ENCODE results near the gene SIPA1.
A peak's percentile ranks its signal among the peaks of the same experiment; 100 is the strongest.

Gene SIPA1, protein sequence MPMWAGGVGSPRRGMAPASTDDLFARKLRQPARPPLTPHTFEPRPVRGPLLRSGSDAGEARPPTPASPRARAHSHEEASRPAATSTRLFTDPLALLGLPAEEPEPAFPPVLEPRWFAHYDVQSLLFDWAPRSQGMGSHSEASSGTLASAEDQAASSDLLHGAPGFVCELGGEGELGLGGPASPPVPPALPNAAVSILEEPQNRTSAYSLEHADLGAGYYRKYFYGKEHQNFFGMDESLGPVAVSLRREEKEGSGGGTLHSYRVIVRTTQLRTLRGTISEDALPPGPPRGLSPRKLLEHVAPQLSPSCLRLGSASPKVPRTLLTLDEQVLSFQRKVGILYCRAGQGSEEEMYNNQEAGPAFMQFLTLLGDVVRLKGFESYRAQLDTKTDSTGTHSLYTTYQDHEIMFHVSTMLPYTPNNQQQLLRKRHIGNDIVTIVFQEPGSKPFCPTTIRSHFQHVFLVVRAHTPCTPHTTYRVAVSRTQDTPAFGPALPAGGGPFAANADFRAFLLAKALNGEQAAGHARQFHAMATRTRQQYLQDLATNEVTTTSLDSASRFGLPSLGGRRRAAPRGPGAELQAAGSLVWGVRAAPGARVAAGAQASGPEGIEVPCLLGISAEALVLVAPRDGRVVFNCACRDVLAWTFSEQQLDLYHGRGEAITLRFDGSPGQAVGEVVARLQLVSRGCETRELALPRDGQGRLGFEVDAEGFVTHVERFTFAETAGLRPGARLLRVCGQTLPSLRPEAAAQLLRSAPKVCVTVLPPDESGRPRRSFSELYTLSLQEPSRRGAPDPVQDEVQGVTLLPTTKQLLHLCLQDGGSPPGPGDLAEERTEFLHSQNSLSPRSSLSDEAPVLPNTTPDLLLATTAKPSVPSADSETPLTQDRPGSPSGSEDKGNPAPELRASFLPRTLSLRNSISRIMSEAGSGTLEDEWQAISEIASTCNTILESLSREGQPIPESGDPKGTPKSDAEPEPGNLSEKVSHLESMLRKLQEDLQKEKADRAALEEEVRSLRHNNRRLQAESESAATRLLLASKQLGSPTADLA

DNA sequence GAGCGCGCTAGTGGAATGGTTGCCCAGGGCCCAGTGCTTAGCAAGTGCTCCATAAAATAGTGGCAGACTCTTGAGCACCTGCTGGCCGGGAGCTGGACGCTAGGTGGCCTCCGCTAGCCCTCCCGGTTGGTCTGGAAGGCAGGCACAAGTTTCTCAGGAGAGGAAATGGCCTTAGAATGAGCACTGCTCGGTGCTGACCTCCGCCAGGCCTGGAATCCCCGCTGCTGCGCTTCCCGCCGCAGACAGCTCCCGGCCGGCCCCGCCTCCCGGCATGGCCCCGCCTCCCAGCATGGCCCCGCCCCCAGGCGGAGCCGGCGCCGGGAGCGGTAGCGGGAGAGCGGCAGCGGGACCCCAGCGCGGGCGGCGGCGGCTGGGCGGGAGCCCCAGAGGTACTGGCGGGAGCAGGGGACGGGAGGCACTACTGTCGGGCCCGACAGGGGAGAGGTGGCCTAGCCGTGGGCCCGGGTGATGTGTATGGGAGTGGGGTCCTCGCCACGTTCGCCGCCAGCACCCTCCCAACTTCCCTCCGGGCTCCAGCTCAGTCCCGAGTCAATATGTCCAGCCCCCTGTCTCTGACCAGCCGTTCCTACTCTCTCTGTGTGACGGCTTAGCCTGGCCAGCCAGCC is at the start of gene SIPA1:
Gene SIPA1, plus strand, starts transcription at position 308 of the 626 bp plus-strand sequence. CDS start 2,821 bp downstream, outside the sequence.
- peak; percentile 71 for DNase-seq

DNA sequence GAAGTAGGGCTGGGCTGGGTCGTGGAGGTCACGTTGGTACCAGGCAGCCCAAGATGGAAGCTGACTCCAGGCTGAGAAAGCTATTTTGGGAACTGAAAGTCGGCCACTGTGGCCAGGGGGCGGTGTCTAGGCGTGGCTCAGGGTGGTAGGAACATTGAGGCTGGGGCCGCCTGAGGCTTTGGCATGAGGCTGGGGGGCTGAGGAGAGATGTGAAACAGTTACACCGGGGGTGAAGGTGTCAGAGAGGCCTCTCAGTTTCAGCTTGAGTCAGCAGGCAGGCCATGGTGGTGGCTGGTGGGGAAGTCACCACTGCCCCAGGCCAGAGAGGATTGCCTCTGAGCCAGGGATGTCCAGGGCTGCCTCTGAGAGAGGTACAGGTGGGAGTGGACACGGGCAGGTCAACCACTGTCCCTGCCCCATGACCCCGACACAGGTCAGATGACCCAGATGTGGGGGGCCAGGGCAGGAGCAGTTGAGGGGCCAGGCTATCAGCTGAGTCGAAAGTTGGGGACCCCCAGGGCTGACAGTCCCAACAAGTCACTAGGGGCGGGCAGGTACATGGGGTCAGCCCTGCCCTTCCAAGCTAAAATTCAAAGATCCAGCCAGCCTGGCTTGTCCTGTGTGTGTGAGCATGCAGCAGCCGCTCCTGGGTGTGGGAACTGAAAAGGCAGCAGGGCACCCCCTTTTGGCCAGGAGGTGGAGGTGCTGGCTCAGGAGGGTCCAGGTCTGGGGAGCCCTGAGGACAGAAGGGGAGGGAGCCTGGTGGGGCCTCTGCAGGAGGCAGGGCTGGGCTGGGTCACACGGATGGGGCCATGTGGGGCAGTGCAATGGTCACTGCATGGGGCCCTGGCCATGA is 49.5 kb upstream of the SIPA1 start:
- DNase-seq, result peak; percentile 100

DNA sequence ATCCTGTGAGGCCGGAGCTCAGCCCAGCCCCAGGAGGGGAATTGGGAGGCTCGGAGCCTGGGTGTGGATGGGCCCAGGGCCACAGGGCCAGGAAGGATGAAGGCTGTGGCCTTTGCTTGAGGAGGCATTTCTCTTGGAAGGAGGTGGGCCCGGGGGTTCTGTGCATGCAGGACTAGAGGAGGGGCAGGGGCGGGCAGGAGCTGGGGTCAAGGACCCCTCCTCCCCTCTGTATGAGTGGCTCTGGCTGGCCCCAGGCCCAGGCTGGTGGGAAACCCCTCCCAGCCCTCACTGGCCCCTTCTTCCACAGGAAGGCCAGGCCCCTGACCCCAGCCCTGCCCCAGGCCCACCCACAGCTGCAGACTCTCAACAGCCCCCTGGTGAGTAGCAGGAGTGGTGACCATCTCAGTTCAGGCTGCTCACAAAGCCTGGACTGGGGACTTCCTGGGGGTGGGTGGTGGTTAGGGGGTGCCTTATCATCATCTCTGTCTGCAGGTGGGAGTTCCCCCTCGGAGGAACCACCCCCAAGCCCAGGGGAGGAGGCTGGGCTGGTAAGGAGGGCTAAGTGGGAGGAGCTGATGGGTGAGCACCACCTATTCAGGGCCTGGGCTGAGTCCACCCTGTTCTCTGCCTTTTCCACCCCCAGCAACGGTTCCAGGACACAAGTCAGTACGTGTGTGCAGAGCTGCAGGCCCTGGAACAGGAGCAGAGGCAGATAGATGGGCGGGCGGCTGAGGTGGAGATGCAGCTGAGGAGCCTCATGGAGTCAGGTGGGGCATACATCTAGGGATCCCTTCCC is 48.3 kb upstream of the SIPA1 start:
- DNase-seq, result no peak

DNA sequence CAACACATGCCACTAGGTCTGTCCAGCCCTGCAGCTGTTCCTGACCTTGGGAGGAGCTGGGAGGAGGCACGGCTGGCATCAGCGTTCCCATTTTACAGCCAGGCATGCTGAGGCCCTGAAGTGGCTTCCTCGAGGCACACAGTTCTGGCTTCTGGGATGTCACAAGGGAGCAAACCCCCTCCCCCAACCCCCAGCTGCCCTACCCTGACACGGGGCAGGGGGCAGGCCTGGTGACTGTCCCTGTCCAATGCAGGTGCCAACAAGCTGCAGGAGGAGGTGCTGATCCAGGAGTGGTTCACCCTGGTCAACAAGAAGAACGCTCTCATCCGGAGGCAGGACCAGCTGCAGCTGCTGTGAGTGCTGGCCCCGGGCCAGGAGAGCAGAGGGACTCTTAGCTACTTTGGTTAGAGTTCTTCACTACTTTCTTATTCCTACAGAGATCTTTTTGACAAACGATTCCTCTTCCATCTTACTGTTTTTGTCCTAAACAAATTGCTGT is 47.6 kb upstream of the SIPA1 start:
- no peak for DNase-seq

DNA sequence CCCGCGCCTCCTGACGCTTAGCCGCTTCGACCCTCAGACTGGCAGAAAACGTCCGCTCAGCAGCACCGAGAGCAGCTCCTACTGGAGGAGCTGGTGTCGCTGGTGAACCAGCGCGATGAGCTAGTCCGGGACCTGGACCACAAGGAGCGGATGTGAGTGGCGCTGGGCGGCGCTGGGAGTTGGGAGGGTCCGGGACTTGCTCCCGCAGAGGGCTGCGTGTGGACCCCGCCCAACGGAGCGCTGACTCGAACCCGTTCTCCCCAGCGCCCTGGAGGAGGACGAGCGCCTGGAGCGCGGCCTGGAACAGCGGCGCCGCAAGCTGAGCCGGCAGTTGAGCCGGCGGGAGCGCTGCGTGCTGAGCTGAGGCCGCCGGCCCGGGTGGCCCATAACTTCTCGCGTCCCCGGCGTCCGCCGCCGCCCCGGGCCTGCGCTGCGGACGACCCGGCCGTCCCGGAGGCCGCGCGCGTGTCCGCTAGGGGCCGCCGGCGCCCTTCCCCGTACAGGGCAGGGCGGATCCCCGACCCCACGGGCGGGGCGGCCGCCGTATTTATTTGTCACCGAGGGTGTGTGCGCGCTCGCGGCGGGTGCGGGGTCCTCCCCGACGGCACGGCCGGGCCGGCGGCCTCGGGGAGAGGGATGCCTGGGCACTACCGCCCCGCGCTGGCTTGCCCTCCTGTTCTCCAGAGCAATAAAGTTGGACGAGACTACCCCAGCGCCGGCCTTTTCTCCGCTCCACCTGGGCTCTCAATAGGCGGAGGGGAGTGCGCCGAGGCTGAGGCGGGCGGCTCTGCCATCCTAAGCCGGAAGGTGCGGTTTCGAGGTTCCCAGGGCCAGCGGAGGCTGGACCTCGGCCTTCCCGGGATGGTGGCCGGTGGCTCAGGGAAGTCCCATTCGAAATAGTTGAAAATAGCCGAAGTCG is 45.7 kb upstream of the SIPA1 start:
- DNase-seq, result no peak

DNA sequence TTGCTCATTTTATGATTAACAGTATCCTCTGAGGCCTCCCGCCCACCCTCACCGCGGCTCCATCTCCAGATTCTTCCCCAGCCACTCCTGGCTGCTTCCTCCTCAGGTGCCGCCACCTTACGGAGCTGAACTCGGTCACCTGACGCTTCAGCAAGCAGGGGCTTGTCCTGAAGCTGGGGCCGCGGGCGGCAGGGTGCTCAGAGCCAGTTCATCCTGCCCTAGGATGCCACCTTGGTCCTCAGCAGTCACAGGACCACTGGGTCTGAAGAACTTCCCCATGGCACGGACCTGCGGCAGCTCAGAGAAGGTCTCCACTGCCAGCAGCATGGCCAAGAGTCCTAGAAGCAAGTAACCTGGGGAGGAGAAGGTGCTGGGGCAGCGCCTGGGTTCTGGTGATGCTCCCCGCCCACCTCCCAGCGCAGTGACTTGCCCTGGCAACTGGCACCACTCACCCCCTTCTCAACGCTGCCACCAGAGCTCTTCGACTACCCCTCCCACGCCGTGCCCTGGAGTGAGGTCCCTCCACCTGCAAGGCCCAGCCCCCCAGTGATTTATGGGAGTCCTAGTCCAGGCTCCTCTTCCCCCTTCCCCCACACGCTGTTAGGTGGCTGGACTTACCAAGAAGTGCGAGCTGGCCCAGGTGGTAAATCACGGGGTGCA is 44.9 kb upstream of the SIPA1 start:
- no peak for DNase-seq

DNA sequence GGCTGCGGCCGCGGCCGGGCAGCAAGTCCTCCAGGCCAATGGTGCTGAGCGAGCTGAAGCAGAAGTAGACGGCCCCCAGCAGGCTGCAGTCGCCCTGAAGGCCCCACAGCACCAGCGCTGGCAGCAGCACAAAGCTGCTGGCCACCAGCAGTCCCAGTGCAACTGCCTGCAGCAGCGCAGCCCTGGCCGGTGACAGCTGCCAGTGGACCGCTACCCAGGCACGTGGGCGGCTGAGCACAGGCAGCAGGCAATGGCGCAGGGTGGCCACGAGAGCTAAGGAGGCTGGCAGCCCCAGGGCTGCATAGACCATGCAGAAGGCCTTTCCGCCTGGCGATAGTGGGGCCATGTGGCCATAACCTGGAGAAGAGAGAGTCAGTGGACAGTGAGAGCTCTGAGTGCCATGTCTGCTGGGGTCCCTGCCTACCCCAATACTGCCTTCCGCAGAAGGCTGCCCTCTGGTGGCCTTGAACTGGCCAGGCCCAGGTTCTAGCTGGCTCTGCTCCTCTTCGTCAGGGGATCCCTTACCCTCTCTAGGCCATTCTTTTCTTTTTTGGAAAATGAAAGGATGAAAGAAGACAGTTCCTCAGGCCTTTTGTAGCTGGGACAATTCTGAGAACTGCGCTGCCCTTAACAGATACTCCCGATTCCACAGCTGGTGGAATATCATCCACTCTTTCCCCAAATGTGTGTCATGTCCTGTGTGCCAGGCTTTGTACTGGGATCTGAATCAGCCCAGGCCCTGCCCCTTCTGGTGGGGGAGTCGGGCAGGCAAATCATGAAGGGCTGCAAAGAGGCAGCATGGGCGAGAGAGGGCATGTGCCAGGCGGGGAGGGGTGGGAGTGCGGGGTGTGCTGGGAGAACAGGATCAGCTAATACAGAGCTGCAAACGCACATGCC is 44.1 kb upstream of the SIPA1 start:
- peak; percentile 95 for DNase-seq

DNA sequence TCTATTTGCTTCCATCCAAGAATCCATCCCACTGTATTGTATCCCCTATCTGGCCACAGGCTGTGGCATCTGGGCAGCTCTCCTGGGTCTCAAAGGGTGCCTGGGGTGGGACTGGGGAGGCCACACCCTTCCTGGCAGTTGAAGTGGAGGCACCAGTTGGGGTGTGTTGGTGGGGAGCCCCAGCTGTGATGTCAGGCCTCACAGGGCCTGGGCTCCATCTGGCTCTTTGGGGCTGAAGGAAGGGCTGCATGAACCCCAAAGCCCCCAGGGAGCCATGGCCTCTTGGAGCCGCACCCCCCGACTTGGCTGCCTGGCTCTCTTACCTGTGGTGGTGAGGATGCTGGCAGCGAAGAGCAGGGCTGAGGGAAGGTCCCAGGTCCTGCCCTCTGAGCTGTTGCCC is 42.8 kb upstream of the SIPA1 start:
- DNase-seq, result no peak

DNA sequence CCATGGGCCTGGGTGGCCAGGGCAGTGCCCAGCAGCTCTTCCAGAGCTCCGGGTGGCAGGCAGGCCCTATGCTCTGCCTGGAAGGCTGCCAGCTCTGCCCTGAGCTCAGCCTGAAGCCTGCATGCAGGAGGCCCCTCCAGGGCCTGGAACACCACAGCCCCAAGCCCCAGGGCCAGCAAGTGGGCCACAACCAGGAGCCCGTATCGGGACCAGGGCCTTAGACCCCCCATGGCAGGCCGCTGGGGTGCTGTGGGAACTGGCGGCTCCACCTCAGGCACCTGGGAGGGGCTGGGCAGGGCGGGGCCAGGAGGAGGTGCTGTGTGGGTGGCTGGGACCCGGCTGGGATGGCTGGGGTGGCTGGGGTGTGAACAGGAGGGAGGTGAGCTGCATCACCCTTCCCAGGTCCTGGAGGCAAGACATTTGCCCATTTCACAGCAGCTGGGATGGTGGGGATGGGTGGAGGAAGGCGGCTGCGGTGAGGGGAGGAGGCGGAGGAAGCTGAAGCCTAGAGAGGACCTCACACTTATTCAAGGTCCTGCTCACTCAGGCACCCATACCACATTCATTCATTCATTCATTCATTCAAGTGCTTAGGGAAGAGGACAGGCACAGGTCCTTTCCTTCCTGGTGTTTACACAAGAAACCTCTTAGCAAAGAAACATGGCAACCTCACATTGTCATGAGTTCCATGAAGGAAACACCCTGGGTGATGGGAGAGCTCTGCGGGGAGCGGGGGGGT is 42.2 kb upstream of the SIPA1 start, which contains the start of gene KCNK7:
Gene KCNK7, minus strand, starts transcription at position 258 of the 739 bp plus-strand sequence. Its CDS starts 28 bp downstream, at position 230.
- DNase-seq, result peak; percentile 78

DNA sequence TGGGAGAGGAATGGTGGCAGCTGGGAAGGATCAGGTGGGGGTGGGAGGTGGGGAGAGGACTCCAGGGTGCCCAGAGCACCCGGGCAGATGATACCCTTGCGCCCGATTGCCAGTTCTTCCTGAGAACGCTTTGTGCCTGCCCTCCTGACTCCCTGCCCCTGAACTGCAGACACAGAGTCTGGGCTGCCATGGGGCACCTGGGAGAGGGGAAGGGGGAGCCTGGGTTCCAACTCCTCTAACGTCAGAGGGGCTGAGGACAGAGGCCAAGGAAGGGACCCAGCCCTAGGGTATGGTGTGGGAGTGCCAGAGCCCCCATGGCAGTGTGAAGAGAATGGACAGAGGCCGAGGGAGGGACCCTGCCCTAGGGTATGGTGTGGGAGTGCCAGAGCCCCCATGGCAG is 41.4 kb upstream of the SIPA1 start:
- no peak for DNase-seq

DNA sequence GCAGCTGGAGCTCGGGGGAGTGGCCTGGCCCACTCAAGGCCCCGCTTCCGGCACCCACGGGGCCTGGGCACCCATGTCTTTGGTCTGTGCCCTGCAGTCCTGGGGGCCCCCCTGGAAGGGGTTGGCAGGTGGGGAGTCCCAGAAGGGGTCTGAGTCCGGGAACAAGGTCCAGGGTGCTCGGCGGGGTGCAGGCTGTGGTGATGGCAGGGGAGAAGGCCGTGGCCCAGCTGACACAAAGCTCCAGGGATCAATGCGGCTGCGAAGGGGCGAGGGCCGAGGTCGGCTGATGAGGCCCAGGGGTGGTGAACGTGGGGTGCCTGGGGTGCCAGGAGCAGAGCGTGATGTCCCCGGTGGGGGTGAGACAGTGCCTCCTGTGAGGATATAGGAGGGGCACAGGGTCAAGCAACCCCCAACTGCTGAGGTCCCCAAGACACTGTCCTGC is 39.6 kb upstream of the SIPA1 start:
- no peak for DNase-seq

DNA sequence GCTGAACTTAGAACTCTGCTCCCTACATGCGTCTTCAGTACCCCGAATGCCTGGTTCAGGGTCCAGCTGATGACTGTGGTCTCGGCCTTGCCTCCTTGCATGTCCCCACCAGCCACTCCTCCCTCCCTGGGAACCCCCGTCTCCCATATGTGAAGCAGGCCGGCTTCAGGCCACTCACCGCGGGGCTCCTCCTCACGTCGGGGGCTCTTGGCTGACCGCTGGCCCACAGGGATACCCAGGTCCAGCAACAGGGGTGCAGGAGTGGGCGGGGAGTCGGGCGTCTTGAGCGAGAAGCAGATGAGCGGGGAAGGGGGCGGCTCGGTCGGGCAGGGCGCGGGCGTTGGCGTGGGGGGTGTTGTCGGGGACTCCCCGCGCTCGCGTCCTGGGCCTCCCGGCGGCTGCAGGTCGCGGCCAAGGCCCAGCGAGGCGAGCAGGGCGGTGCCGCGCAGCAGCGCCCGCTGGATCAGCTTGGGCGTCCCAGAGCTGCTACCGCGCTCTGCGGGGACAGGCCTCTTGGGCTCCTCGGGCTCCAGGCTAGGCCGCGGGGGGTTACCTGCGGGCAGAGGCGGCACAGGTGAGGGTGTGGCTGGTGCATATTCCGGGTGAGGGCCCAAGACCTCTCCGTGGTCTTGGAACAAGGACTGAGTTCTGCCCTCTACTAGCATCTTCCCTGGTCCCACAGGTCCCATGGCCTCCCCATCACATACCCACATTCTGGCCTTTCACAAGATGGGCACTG is 38.5 kb upstream of the SIPA1 start:
- no peak for DNase-seq

DNA sequence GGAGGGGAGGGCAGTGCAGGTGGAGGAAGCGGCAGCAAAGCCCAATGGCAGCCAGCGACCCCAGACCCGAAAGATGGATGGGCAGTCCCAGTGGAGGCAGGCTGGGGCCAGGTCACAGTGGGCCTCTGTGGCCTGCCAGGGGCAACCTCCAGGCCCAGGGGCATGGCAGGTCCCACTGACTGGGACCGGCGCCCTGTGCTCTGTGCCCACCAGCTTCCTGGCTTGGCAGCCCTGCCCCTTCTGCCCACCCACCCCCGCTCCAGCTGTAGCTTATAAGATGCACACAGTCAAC is 38.0 kb upstream of the SIPA1 start:
- DNase-seq, result no peak

DNA sequence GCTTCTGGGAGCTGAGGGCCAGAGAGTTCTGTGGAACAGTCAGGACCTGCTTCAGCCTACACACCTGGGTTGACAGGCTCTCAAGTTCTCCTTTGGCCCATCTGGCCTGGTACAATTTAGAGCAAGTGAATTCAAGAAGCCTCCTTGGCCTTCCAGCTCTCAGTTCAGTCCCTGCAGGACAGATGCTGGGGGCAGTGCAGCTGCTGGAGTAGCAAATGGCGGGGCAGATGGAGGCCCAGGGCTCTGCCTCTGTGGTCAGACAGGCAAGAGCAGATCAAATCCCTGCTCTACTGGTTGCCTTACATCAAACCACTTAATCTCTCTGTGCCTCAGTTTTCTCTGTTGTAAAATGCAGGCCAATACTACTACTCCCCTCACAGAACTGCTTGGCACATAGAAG is 33.6 kb upstream of the SIPA1 start:
- no peak for DNase-seq

DNA sequence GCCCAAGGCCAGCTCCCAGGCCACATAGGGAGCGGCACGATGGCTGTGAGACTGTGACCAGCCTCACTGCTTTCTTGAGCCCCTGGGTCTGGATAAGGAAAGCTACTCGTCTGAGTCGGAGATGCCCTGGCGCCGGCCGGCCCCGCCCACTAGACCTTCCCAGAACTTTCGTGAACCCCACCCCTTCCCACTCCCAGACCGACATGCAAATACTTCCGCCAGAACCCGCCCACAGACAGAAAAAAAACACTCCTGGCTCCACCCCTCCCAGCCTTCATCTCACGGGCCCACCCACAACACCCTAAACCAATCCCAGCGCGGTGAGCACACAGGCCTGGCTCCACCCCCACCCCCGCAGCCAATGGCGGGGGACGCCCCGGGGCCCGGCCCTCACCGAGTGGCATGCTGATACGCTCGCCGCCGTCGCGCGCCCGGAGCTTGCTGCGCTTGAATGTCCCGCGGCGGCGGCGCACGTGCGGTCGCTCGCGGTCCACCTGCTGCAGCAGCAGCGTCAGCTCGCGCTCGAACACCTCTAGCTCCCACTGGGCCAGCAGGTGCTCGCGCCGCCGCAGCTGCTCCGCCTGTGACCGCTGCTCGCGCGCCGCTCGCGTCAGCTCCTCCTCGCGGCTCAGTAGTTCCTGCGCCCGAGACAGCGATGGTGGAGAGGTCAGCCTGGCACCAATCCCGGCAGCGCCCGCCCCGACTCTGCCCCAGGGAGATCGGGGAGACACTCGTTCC is 30.9 kb upstream of the SIPA1 start:
- peak; percentile 92 for DNase-seq

Measured in 8988T (cell line).